Right renal pelvis (tissue), 4 donors: ENCODE results near the gene LGALS9. TPM values are rescaled to one million over a fixed set of nuclear protein-coding genes. Genes with fewer than 3 reads are reported as not detected.
"Not testable (repeated sequence)": the region's sequence is repeated elsewhere in the genome, so short reads cannot be mapped to it uniquely, and the experiment has no call there.

Experiments used
- DNase-seq, 4 donors: peaks; one replicate each; pipeline ENCODE4 v3.0.0-alpha.2; 2013; ENCODE audit warnings: low read depth in 4 of 4, low spot score in 3 of 4, missing footprints in 1 of 4
- polyA plus RNA-seq, 4 donors: library from polyadenylated mRNA; unstranded; fragments of 120-200 nt; gene quantifications; one replicate each; pipeline ENCODE4 v1.2.1, GENCODE V29; 2013; ENCODE audit not compliant: insufficient read length in 4 of 4

Gene LGALS9
- polyA plus RNA-seq, 4 donors: 13.0 to 17.2 (median 15.3) TPM

DNA sequence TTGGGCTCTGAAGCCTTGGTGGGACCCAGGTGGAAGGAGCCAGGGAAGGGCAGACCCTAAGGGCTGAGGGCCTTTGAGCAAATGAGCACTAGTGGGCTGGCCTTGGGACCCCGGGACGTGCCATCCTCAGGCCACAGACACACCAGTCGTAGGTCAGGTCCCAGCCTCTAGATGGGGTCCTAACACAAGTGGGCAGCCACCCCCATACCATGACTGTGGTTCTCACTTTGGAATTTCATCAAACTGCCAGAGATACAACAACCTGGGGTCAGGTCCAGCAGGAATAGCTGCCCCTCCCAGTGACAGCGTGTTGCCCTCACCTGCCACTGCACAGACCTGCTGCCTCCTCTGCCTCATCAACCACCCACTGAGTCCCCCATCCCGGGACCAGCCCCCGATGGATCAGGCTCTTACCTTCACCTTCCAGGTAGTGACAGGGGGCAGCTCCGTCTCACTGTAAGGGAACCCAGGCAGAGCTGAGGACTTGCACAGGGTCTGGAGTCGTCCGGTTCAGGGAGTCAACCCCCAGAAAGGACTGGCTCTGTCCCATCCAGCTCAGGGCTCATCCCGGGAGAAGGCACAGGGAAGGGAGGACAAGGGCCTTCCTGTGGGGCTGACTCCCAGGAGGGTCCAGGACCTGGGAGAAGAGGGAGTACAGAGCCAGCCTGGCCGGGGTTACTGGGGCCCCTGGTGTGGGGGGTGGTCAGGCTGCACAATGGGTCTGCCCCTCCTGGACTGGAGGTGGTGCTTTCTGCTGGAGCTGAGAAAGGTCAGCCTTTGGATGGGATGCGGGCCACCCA is 40.0 kb downstream of the LGALS9 start:
- no peak for DNase-seq

DNA sequence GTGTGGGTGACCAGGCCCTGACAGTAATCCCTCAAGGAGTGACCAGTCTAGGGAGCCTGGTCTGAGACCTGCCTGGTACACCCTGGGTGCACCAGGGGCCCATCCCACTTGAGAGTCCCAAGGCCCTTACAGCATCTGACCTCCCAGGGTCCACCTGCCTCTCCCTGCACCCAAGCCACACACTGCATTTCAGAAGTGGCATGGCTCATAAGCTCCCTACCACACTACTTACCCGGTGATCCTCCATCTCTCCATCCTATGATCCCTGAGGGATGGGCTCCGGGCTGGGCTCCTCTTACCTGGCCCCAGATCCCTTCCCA is 40.6 kb downstream of the LGALS9 start:
- no peak for DNase-seq

DNA sequence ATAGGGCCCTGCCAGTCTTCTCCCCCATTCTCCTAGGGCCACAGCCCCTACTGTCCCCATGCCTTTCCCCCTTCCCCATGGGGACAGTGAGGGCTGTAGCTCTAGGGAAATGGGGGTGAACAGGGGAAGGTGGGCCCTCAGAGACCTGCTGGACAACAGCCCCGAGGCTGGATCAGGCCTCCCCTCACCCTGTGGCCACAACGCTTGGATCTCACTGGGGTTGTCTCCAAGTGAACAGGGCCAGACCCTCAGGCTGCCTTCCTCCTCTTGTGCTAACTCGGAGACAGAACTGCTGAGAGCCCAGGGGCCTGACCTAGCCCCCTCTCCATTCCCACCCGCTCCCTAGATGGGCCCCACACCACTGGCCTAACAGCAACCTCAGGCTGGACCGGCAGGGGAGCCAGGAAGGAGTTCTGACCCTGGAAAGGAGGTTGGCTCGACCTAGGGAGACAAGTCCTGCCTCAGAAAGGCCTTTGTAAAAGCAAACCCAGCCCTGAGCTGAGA is 41.0 kb downstream of the LGALS9 start:
- DNase-seq: not testable (repeated sequence)

DNA sequence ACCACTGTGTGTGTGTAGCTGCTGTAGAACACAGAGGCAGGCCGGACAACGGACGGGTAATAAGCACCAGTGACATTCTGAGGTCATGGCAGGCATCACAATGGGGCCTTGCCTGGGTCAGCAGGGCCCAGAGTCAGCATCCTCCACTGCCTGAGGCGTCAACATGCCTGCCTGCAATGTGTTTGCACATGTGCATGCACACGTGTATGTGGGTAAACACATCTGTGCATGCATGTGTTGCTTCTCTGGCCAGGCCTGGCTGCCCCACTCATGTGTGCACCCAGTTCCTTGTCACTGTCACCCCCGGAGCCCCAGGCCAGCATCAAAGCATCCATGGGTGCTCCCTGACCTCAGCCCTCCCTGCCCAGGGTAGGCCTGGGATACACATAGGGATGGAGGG is 43.3 kb downstream of the LGALS9 start:
- DNase-seq: no peak

DNA sequence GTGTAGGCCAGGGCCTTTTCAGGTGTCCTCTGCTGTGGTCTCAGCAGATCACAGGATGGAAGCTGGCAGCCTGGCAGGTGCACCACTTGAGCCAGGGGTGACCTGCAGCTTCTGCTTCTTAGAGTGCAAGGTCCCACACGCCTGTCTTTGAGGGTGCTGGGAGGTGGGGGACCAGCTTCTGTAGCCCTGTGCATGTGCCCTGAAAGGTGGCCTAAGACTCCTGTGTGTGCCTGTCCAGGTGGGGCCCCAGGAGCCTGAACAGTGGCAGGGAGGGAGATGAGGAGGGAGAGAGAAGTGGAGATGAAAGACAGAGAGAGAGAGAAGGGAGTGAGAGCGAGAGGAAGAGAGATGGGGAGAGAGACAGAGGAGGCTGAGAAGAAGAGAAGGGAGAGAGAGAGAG is 46.2 kb downstream of the LGALS9 start:
- no peak for DNase-seq

DNA sequence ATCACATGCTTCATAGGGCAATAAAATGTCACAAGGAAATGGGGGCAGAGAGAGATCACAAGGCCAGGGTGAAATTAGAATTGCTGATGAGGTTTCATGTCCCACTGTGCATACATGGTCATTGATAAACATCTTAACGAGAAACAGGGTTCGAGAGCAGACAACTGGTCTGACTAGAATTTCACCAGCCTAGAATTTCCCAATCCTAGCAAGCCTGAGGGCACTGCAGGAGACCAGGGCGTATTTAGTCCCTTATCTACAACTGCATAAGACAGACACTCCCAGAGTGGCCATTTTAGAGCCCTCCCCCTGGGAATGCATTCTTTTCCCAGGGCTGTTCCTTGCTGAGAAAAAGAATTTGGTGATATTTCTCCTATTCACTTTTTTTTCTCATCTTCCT is 55.3 kb downstream of the LGALS9 start:
- not testable (repeated sequence) for DNase-seq

DNA sequence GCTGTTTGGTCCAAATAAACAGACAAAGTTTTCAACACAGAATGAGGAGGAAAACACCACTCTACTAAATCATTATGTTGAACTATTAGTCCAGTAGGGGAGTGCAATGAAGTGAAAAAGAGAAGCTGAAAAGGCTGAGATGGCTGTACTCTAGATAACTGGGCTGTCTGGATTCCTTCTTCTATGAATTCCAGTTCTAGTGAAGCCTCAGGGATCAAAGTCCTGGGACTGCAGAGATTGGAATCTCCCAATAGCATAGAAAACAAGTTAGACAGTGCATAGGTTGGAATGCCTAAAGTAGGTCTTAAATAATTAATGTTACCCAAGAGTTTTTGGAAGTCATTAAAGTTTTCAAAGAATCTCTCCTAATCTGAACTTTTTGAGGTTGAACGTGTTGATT is 59.9 kb downstream of the LGALS9 start:
- no peak for DNase-seq

DNA sequence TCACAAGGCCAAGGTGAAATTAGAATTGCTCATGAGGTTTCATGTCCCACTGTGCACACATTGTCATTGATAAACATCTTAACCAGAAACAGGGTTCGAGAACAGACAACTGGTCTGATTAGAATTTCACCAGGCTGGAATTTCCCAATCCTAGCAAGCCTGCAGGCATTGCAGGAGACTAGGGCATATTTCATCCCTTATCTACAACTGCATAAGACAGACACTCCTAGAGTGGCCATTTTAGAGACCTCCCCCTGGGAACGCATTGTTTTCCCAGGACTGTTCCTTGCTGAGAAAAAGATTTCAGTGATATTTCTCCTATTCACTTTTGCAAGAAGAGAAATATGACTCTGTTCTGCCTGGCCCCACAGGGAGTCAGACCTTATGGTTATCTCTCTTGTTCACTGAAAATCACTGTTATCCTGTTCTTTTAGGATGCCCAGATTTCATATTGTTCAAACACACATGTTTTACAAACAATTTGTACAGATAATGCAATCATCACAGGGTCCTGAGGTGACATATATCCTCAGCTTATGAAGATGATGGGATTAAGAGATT is 64.3 kb downstream of the LGALS9 start:
- DNase-seq: not testable (repeated sequence)

Other genes with a start within 250 kb of the LGALS9 start
- gene KSR1, start 174.7 kb upstream of the LGALS9 start, polyA plus RNA-seq: 10 to 100 TPM; 41.7 to 54.6 (median 48.1) TPM
- 1 to 10 TPM; 1.9 to 2.4 (median 2.1) TPM for gene NOS2, start 169.3 kb downstream of the LGALS9 start, polyA plus RNA-seq